Right atrium auricular region (tissue), 2 donors: ENCODE measurements around the gene GMIP. TPM values are rescaled to one million over a fixed set of nuclear protein-coding genes. Genes with fewer than 3 reads are reported as not detected.

Experiments used
- DNase-seq: peaks from one replicate; pipeline ENCODE4 v3.0.0-alpha.2; 2019; ENCODE audit warnings: low spot score
- H3K27ac ChIP-seq, 2 donors: fragments of 200-600 bp; sonication (generic); 1 replicate in 1 of 2; 2 replicates in 1 of 2; pipeline ENCODE4 v1.5.1; 2016 to 2019
- H3K27me3 ChIP-seq, 2 donors: fragments of 200-600 bp; sonication (generic); one replicate each; pipeline versions ENCODE4 v1.5.1 to v1.6.0; 2017 to 2019
- H3K36me3 ChIP-seq: fragments of 200-600 bp; sonication (generic); one replicate; pipeline ENCODE4 v1.5.1; 2016
- H3K4me1 ChIP-seq, 2 donors: fragments of 200-600 bp; sonication (generic); one replicate each; pipeline versions ENCODE4 v1.5.1 to v1.6.0; 2017 to 2019
- H3K4me3 ChIP-seq, 2 donors: fragments of 200-600 bp; sonication (generic); 1 replicate in 1 of 2; 2 replicates in 1 of 2; pipeline ENCODE4 v1.5.1; 2017 to 2019; ENCODE audit warnings: mild to moderate bottlenecking in 1 of 2, moderate library complexity in 1 of 2
- H3K9me3 ChIP-seq, 2 donors: fragments of 200-600 bp; sonication (generic); one replicate each; pipeline ENCODE4 v1.5.1; 2019
- total RNA-seq, 2 donors: library from RNA; depleted of rRNA; stranded (reverse); fragments of >200 nt; gene quantifications; one replicate each; pipeline ENCODE4 v1.1.0, GENCODE V29; 2016
- TF ChIP-seq, protein P1 (sequence below), 2 donors: fragments of 200-600 bp; sonication (generic); IDR thresholded peaks; one replicate each; pipeline ENCODE4 v1.5.1; 2019; ENCODE audit warnings: antibody characterized with exemption in 2 of 2

GMIP gene
- total RNA-seq, 2 donors from 2014 or later, result 2.3 to 4.9 TPM

DNA sequence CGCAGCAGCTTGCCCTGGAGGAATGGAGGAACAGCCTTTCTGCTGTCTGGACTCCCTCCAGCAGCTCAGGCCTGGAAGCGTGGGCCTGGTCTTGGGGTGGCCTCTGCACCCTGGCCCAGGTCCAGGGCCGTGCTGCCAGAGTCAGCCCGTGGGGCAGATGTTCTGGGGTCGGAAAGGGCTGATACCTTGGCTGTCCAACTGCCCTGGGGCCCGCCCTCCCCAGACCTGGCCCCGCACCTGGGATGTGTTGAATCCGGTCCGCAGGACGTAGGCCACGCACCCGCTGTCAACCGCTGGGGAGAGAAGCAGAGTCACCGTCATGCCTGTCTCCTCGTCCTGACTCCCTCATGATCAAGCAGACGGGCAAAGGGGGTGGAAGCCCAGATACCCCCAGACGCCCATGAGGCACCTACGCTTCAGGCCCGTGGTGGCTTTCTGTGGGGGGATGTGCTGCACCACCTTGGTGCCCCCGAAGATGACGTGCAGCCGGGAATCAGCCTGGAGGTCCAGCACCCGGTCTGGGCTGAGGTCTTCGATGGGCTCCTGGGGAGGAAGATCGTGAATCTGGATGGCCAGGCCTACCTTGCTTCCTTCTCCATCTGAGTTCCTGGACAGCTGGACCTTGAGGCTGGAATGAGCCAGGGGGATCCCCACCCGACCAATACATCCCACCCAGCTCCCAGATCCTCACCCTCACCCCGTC, 12.3 kb upstream of the GMIP start:
- TF ChIP-seq, protein P1, sequence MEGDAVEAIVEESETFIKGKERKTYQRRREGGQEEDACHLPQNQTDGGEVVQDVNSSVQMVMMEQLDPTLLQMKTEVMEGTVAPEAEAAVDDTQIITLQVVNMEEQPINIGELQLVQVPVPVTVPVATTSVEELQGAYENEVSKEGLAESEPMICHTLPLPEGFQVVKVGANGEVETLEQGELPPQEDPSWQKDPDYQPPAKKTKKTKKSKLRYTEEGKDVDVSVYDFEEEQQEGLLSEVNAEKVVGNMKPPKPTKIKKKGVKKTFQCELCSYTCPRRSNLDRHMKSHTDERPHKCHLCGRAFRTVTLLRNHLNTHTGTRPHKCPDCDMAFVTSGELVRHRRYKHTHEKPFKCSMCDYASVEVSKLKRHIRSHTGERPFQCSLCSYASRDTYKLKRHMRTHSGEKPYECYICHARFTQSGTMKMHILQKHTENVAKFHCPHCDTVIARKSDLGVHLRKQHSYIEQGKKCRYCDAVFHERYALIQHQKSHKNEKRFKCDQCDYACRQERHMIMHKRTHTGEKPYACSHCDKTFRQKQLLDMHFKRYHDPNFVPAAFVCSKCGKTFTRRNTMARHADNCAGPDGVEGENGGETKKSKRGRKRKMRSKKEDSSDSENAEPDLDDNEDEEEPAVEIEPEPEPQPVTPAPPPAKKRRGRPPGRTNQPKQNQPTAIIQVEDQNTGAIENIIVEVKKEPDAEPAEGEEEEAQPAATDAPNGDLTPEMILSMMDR (IDR thresholded peaks at IDR 0.05), result no peak
- Histone ChIP-seq H3K4me3 (no peak overlapping the region), H3K27me3 (no peaks in the 10 kb centered on the region), H3K27ac (no peak overlapping the region), H3K4me1 (peaks cover 0 to 8% of the 10 kb centered on the region in 2 donors), H3K36me3 (peaks cover 93% of the 10 kb centered on the region), H3K9me3 (no peaks in the 10 kb centered on the region)
- DNase-seq, result no peak

DNA sequence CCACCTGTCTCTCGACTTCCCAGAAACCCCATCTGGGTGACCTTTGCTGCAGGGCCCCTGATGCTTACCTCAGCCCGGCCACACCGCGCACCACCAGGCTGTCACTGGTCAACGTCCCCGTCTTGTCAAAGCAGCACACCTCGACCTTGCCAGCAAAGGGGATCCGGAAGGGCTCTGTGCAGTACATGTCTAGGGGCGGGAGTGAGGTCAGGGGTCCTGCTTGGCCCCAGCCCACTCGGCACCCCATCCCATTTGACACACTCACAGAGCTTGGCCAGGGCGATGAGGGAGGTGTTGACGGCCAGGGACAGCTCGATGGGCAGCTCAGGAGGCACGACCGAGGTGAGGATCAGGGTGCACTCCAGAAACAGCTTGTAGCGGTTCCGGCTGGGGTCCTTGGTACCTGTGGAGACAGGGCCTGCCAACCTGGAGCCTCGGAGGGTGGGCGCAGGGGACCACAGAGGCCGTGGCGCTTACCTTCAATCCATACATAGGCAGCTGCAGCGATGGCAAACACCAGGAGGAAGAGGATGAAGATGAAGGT, 11.7 kb upstream of the GMIP start:
- DNase-seq, result no peak

DNA sequence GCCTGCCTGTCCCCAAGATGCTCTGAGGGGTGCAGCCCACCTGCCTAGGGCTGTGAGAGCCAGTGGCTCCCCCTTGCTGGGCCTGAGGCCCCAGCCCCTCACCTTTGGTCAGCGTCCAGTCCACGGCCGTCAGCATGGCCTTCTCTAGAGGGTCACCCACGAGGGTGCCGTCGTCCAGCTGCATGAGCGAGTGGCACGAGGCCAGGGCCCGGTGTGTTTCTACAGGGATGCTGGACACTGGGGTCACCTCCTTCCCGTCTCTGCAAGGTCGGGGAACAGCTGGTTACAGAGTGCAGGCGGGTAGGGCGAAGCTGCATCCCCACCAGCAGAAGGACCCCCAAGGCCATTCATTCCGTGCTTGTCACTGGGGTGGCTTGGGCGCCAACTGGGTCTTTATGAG, 11.0 kb upstream of the GMIP start:
- TF ChIP-seq, protein P1 (IDR thresholded peaks at IDR 0.05), result no peak
- Histone ChIP-seq H3K4me3 (no peak overlapping the region), H3K36me3 (peaks cover 98% of the 10 kb centered on the region), H3K9me3 (no peaks in the 10 kb centered on the region), H3K4me1 (peaks cover 0 to 11% of the 10 kb centered on the region in 2 donors), H3K27me3 (no peaks in the 10 kb centered on the region), H3K27ac (no peak overlapping the region)
- no peak for DNase-seq

More for the DNA sequence above, 11.7 kb upstream of the GMIP start:
- H3K9me3 ChIP-seq, result no peaks in the 10 kb centered on the region
- H3K36me3 ChIP-seq, result peaks cover 98% of the 10 kb centered on the region
- TF ChIP-seq, protein P1 (IDR thresholded peaks at IDR 0.05), result no peak
- no peak overlapping the region for H3K27ac ChIP-seq
- no peak overlapping the region for H3K4me3 ChIP-seq
- no peaks in the 10 kb centered on the region for H3K27me3 ChIP-seq
- peaks cover 0 to 11% of the 10 kb centered on the region in 2 donors for H3K4me1 ChIP-seq

DNA sequence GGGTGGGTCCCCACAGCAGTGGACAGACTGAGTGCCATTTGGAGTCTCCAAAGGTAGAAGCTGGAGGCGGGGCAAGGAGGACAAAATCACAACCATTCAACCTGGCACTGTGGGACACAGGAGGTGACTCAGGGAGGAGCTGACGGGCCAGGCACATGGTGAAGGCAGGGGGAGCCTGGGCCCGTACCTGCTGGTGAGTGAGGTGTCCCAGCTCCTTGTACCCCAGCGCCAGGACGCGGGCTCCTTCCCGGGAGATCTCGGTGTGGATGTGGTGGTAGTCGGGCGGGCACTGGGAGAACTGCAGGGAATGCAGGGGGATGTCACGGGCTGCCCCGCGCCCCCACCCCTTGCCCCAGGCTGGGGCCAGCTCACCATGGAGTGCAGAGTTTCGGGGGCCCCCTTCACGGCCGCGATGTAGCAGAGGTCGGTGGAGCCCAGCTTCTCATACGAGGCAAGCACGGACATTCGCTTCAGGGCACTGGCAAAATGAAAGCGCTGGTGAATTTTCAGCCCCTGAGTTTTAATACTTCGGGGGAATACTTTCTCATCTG, 10.2 kb upstream of the GMIP start:
- H3K36me3 ChIP-seq, result peaks cover 93% of the 10 kb centered on the region
- TF ChIP-seq, protein P1 (IDR thresholded peaks at IDR 0.05), result no peak

DNA sequence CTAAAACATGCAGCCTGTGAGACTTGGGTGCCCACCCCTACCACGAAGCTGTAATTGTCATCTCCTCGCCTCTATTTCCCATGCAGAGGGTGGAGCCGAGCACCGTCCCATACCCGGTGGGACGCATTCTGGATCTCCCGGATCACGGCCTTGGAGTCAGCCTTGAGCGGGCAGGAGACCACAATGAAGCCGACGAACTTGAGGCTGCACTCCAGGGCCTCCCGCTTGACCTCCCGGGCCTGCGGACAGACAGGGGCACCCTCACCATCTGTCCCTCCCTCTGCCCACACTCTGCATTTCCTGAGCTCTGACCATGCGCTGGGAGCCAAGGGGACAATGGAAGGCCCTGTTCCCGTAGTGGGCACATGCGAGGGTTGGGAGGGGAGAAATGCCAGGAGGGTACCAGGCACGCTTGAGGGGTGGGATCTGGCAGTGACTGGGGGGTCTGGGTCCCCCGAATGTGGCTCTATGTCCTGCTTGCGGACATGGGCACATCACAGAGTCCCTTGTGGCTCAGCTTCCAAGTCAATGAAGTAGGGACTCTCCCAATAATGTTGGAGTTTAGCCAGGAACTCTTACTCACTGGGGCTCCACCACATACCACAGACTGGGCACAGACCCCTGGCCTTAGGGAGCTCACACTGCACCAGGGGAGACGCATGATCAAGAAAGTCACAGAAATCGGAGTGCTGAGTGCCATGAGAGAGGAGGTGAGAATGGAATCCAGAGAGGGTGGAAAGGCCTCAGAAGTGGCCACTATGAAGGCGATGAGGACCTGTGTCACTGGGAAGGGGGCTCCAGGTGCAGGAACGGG, 9.2 kb upstream of the GMIP start:
- H3K27ac ChIP-seq, result no peak overlapping the region
- peaks cover 0 to 11% of the 10 kb centered on the region in 2 donors for H3K4me1 ChIP-seq
- TF ChIP-seq, protein P1 (IDR thresholded peaks at IDR 0.05), result no peak
- peaks cover 92% of the 10 kb centered on the region for H3K36me3 ChIP-seq
- no peaks in the 10 kb centered on the region for H3K9me3 ChIP-seq
- H3K27me3 ChIP-seq, result no peaks in the 10 kb centered on the region
- H3K4me3 ChIP-seq, result no peak overlapping the region
- DNase-seq, result no peak

More for the DNA sequence above, 10.2 kb upstream of the GMIP start:
- Histone ChIP-seq H3K27me3 (no peaks in the 10 kb centered on the region), H3K9me3 (no peaks in the 10 kb centered on the region), H3K27ac (no peak overlapping the region), H3K4me3 (no peak overlapping the region), H3K4me1 (peaks cover 0 to 11% of the 10 kb centered on the region in 2 donors)
- no peak for DNase-seq
